ENCODE measurements around the gene ST6GALNAC4.
A peak's percentile ranks its signal among the peaks of the same experiment; 100 is the strongest.

The ST6GALNAC4 gene

DNA sequence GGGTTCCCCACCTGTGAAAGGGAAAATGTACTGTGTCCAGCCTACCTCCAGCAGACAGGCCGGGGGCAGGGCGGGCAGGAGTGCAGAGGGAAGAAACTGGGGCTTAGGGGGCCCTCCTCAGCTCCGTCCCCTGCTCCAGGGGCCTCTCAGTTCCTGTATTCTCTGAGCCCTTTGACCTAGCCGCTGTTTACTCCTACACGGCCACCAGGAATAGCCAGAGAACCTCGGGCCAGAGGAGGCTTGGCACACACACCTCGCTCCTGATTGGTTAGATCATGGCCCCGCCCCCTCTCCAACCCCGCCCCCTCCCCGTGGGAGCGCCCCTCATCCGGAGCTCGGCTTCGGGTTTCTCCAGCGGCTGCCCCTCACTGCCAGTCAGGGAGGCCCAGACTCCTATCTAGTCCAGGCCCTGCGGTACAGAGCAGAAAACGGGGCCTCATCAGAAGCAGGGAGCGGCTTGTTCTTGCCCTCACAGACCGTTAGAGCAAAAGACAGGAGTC is 19.6 kb downstream of the ST6GALNAC4 start:
- TF ChIP-seq, protein P1, sequence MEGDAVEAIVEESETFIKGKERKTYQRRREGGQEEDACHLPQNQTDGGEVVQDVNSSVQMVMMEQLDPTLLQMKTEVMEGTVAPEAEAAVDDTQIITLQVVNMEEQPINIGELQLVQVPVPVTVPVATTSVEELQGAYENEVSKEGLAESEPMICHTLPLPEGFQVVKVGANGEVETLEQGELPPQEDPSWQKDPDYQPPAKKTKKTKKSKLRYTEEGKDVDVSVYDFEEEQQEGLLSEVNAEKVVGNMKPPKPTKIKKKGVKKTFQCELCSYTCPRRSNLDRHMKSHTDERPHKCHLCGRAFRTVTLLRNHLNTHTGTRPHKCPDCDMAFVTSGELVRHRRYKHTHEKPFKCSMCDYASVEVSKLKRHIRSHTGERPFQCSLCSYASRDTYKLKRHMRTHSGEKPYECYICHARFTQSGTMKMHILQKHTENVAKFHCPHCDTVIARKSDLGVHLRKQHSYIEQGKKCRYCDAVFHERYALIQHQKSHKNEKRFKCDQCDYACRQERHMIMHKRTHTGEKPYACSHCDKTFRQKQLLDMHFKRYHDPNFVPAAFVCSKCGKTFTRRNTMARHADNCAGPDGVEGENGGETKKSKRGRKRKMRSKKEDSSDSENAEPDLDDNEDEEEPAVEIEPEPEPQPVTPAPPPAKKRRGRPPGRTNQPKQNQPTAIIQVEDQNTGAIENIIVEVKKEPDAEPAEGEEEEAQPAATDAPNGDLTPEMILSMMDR (conservative IDR thresholded peaks at IDR 0.05; ENCODE audit: low read depth, low read length): no peak
- H3K4me3 ChIP-seq (ENCODE audit: low read depth, low read length): peak overlapping the region; percentile 42
- DNase-seq (ENCODE audit: low read depth): peak; percentile 91

DNA sequence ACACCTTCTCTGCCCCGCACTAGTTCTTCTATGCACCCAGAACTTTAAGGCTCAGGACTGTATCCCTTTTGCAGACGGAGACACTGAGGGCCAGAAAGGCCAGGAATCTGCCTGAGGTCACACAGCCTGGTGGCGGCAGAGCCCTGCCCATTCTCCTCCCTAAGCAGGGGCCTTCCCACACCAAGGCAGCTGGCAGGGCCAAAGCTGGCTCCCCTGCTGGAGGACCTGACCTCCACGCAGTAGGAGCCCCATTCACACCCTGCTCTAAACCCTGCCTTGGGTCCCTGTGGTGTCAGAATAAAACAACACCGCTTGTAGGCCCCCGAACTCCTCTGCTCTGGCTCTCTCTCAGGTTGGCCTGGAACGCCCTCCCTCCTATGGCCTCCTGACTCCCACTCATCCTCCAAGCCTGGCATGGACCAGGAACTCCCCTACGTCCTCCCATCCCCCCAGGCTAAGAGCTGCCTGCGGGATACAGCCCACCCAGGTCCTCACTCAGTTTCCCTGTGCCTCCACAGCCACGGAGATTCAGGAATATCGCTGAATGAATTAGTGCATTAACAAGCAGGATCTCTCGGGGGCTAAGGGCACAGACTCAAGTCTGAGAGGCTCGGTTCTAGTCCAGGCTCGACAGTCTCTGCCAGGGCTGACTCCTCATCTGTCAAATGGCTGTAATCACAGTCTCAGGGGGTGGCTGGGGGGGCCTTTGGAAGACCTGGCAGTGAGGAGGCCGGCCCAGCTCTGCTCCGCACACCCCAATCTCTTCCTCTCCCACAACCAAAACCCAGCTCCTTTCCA is 20.2 kb downstream of the ST6GALNAC4 start:
- peak overlapping the region; percentile 42 for H3K4me3 ChIP-seq (ENCODE audit: low read depth, low read length)
- no peak for DNase-seq (ENCODE audit: low read depth)
- TF ChIP-seq, protein P1 (conservative IDR thresholded peaks at IDR 0.05; ENCODE audit: low read depth, low read length): no peak

DNA sequence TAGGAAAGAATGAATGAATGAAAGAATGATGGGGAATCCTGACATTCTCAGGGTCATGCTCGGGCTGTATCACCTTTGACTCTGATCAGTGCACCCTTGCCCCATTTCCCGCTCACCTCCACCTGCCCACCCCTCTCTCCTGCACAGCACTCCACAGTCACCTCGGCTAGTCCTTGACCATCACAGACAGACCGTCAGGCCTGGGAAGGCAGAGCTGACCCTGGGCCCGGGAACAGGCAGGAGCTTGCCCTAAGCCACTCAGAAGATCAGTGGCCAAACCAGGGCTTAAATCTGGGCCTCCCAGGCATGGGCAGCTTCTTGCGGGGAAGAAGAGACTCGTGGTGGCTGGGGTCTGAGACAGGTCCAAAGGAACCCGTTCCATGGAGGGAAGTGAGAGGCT is 21.0 kb downstream of the ST6GALNAC4 start:
- no peak overlapping the region for H3K4me3 ChIP-seq (ENCODE audit: low read depth, low read length)
- no peak for DNase-seq (ENCODE audit: low read depth)
- TF ChIP-seq, protein P1 (conservative IDR thresholded peaks at IDR 0.05; ENCODE audit: low read depth, low read length): no peak

DNA sequence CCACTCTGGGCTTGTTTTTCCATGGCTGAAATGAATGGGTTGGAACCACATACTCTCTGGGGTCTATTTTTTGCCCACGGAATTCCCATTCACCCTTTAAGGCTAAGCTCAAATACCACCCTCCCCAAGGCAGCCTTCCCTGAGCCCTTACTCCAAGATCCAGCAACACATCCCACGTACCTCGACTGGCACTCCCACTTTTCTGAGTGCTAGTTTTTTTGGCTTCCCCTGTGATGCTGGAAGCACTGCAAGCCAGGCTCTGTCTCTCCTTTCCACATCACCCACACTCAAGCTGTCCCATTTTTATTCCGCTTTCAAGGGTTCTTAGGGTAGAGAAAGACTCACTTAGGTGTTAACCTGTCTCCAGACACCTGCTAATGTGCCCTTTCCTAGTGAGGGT is 23.4 kb downstream of the ST6GALNAC4 start:
- DNase-seq (ENCODE audit: low read depth): no peak
- TF ChIP-seq, protein P1 (conservative IDR thresholded peaks at IDR 0.05; ENCODE audit: low read depth, low read length): no peak
- H3K4me3 ChIP-seq (ENCODE audit: low read depth, low read length): no peak overlapping the region

DNA sequence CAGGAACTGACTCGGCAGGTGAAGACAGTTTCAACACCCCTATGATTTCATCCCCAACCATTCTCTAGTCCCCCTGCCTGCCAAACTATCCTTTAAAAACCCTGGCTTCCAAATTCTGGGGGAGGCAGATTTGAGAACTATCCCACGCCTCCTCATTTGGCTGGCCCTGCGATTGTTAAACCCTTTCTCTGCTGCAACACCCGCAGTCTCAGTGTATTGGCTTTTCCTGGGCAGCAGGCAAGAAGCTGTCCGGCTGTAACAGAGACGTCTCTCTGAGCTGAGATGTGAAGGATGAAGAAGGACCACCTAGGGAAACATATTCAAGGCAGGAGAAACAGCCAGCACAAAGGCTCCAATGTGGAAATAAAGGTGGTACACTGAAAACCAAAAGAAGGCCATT is 24.0 kb downstream of the ST6GALNAC4 start:
- TF ChIP-seq, protein P1 (conservative IDR thresholded peaks at IDR 0.05; ENCODE audit: low read depth, low read length): no peak
- DNase-seq (ENCODE audit: low read depth): no peak
- H3K4me3 ChIP-seq (ENCODE audit: low read depth, low read length): no peak overlapping the region

DNA sequence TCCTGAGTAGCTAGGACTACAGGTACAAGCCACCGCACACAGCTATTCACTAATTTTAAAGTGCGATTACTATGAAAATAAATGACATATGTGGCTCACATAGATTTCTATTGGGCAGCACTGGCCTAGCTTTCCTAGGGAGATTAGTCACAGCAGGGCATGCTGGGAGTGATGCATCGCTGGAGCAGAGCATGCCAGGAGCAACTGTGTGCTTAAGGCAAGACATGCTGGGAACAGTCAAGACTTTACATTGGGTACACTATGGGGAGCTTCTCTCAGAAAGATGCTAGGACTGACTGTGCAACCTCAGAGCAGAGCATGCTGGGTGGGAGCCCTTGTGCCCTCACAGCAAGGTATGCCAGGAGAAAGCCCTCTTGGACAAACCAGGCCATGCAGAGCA is 26.8 kb downstream of the ST6GALNAC4 start:
- no peak overlapping the region for H3K4me3 ChIP-seq (ENCODE audit: low read depth, low read length)
- DNase-seq (ENCODE audit: low read depth): no peak
- TF ChIP-seq, protein P1 (conservative IDR thresholded peaks at IDR 0.05; ENCODE audit: low read depth, low read length): no peak

DNA sequence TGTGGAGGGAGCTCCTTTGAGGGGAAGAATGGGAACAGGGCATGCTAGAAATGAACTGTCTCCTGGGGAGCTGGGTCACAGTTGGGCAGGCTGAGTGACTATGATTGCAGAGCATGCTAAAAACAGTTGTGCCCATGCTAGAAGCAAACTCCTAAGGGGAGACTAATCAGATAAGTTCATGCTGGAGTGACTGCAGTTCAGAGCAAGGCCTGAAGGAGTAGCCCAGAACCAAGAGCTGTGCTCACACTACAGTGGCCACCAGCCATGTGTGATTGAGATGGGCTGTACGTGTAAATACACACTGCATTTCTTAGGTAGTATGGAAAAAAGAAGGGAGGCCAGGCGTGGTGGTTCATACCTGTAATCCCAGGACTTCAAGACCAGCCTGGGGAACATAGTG is 29.0 kb downstream of the ST6GALNAC4 start:
- H3K4me3 ChIP-seq (ENCODE audit: low read depth, low read length): no peak overlapping the region
- TF ChIP-seq, protein P1 (conservative IDR thresholded peaks at IDR 0.05; ENCODE audit: low read depth, low read length): peak; percentile 61
- peak; percentile 66 for DNase-seq (ENCODE audit: low read depth)

Measured in choroid plexus epithelial cell (primary cell).